Measurements from ENCODE around the gene CFAP77.

Gene CFAP77

GRCh38 chr9:132390966-132391365 lies 19.0 kb upstream of the CFAP77 start:
- no peaks in the 10 kb centered on the region for H3K4me1 ChIP-seq (ENCODE audit: insufficient read depth, insufficient read length)
- no peak for TF ChIP-seq YY1 (IDR thresholded peaks at IDR 0.05; ENCODE audit: insufficient read depth, insufficient read length)
- TF ChIP-seq SUZ12 (IDR thresholded peaks at IDR 0.05; ENCODE audit: extremely low read depth, insufficient read depth, insufficient read length): no peak
- TF ChIP-seq ZNF274 (IDR thresholded peaks at IDR 0.05; ENCODE audit: low read depth, low read length): no peak
- no peaks in the 10 kb centered on the region for H3K27me3 ChIP-seq (ENCODE audit: insufficient read depth, insufficient read length)
- DNase-seq (ENCODE audit: low read depth, low spot score): no peak
- no peak overlapping the region for H3K9ac ChIP-seq (ENCODE audit: insufficient read length, low read depth)
- H3K4me3 ChIP-seq (ENCODE audit: insufficient read length, low read depth): no peak overlapping the region
- no peaks in the 10 kb centered on the region for H3K9me3 ChIP-seq (ENCODE audit: insufficient read depth, low read length)
- peaks cover 93% of the 10 kb centered on the region for H3K36me3 ChIP-seq (ENCODE audit: insufficient read depth, insufficient read length, low read length)

DNA sequence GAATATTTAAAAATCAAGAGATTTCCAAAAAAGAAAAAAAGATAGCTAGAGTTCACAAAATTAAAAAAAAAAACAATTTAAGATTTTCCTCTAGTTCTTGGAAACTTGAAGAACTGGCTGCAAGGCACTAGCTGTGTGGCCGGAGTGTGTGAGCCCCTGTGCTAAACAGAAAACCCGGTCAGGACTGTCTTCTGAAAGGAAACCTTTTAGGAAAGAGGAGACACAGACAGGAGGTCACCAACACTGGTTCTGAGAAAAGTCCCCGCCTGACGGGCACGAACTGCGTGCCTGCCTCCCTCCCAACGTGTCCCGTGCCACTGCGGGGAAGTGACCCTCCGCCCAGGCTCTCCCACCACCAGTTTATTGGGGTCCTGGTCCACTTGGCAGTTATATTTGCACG lies 18.6 kb upstream of the CFAP77 start:
- no peak for TF ChIP-seq ZNF274 (IDR thresholded peaks at IDR 0.05; ENCODE audit: low read depth, low read length)
- TF ChIP-seq SUZ12 (IDR thresholded peaks at IDR 0.05; ENCODE audit: extremely low read depth, insufficient read depth, insufficient read length): no peak
- no peak for TF ChIP-seq YY1 (IDR thresholded peaks at IDR 0.05; ENCODE audit: insufficient read depth, insufficient read length)
- no peaks in the 10 kb centered on the region for H3K27me3 ChIP-seq (ENCODE audit: insufficient read depth, insufficient read length)
- H3K4me3 ChIP-seq (ENCODE audit: insufficient read length, low read depth): no peak overlapping the region
- H3K9me3 ChIP-seq (ENCODE audit: insufficient read depth, low read length): no peaks in the 10 kb centered on the region
- H3K36me3 ChIP-seq (ENCODE audit: insufficient read depth, insufficient read length, low read length): peaks cover 93% of the 10 kb centered on the region
- H3K9ac ChIP-seq (ENCODE audit: insufficient read length, low read depth): no peak overlapping the region
- no peak for DNase-seq (ENCODE audit: low read depth, low spot score)
- no peaks in the 10 kb centered on the region for H3K4me1 ChIP-seq (ENCODE audit: insufficient read depth, insufficient read length)

DNA sequence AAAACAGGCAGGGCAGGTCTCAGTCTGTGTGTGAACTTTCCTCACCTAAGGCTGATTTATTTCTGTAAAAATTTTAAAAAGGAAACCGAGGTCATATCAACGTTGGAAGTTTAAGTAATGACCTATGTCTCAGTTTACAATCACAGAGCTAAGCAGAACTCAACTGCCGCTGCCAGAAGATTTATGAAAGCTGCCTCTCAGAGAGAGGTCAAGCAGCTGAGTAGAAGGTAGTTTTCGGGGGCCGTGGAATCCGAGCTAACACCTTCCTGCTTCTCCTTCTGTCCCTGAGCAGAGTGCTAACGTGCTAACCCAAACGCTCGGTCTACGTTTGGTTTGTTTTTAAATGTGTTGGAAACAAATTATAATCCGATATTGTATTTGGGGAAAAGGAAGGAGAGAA lies 14.5 kb upstream of the CFAP77 start:
- peaks cover 94% of the 10 kb centered on the region for H3K36me3 ChIP-seq (ENCODE audit: insufficient read depth, insufficient read length, low read length)
- no peaks in the 10 kb centered on the region for H3K27me3 ChIP-seq (ENCODE audit: insufficient read depth, insufficient read length)
- no peak for DNase-seq (ENCODE audit: low read depth, low spot score)
- H3K9ac ChIP-seq (ENCODE audit: insufficient read length, low read depth): no peak overlapping the region
- no peak for TF ChIP-seq SUZ12 (IDR thresholded peaks at IDR 0.05; ENCODE audit: extremely low read depth, insufficient read depth, insufficient read length)
- TF ChIP-seq ZNF274 (IDR thresholded peaks at IDR 0.05; ENCODE audit: low read depth, low read length): no peak
- TF ChIP-seq YY1 (IDR thresholded peaks at IDR 0.05; ENCODE audit: insufficient read depth, insufficient read length): no peak
- H3K4me3 ChIP-seq (ENCODE audit: insufficient read length, low read depth): no peak overlapping the region
- no peaks in the 10 kb centered on the region for H3K4me1 ChIP-seq (ENCODE audit: insufficient read depth, insufficient read length)
- no peaks in the 10 kb centered on the region for H3K9me3 ChIP-seq (ENCODE audit: insufficient read depth, low read length)

GRCh38 chr9:132401824-132402223 lies 8.2 kb upstream of the CFAP77 start:
- no peak overlapping the region for H3K9ac ChIP-seq (ENCODE audit: insufficient read length, low read depth)
- no peaks in the 10 kb centered on the region for H3K4me1 ChIP-seq (ENCODE audit: insufficient read depth, insufficient read length)
- peaks cover 65% of the 10 kb centered on the region for H3K36me3 ChIP-seq (ENCODE audit: insufficient read depth, insufficient read length, low read length)
- TF ChIP-seq ZNF274 (IDR thresholded peaks at IDR 0.05; ENCODE audit: low read depth, low read length): no peak
- TF ChIP-seq YY1 (IDR thresholded peaks at IDR 0.05; ENCODE audit: insufficient read depth, insufficient read length): no peak
- TF ChIP-seq SUZ12 (IDR thresholded peaks at IDR 0.05; ENCODE audit: extremely low read depth, insufficient read depth, insufficient read length): no peak
- H3K4me3 ChIP-seq (ENCODE audit: insufficient read length, low read depth): no peak overlapping the region
- H3K27me3 ChIP-seq (ENCODE audit: insufficient read depth, insufficient read length): no peaks in the 10 kb centered on the region
- H3K9me3 ChIP-seq (ENCODE audit: insufficient read depth, low read length): no peaks in the 10 kb centered on the region
- DNase-seq (ENCODE audit: low read depth, low spot score): no peak

DNA sequence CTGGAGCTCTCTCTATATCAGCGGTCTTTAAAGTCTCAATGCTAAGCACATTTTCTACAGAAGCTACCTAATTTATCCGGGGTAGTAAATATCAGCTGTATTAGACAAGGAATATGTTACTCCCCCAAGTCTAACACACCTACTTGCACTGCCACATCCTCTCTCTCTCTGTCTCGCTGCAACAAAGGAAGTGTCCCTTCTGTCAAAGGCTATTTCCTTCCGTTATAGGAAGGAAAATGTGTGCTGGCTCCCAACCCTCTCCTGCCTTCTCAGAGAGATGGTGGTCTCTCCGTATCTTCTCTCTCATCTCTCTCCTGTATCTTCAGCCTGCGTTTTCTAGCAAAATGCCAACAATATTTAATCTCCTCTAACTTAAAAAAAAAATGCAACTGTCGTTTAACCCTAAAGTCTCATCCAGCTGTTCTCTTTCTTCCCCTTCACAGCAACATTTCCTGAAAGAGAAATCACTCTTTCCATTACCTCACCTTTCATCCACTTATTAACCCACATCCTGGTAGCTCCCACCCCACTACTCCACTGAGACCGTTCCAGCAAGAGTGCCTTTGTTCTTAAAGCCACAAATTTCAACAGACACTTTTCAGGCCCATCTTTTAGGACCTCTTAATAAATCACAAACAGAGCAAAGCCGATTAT lies 5.7 kb upstream of the CFAP77 start:
- H3K27me3 ChIP-seq (ENCODE audit: insufficient read depth, insufficient read length): peaks cover 23% of the 10 kb centered on the region
- no peak overlapping the region for H3K4me3 ChIP-seq (ENCODE audit: insufficient read length, low read depth)
- DNase-seq (ENCODE audit: low read depth, low spot score): no peak
- H3K36me3 ChIP-seq (ENCODE audit: insufficient read depth, insufficient read length, low read length): peaks cover 41% of the 10 kb centered on the region
- TF ChIP-seq ZNF274 (IDR thresholded peaks at IDR 0.05; ENCODE audit: low read depth, low read length) (no peak), SUZ12 (IDR thresholded peaks at IDR 0.05; ENCODE audit: extremely low read depth, insufficient read depth, insufficient read length) (no peak), YY1 (IDR thresholded peaks at IDR 0.05; ENCODE audit: insufficient read depth, insufficient read length) (no peak)
- no peak overlapping the region for H3K9ac ChIP-seq (ENCODE audit: insufficient read length, low read depth)
- peaks cover 3% of the 10 kb centered on the region for H3K4me1 ChIP-seq (ENCODE audit: insufficient read depth, insufficient read length)
- no peaks in the 10 kb centered on the region for H3K9me3 ChIP-seq (ENCODE audit: insufficient read depth, low read length)

- peak within 1 kb of the TSS; percentile 81 for H3K9ac ChIP-seq (ENCODE audit: insufficient read length, low read depth)
- H3K4me3 ChIP-seq (ENCODE audit: insufficient read length, low read depth): peak within 1 kb of the TSS; percentile 78
- no peak for TF ChIP-seq YY1 (IDR thresholded peaks at IDR 0.05; ENCODE audit: insufficient read depth, insufficient read length)
- no peak for TF ChIP-seq ZNF274 (IDR thresholded peaks at IDR 0.05; ENCODE audit: low read depth, low read length)
- TF ChIP-seq SUZ12 (IDR thresholded peaks at IDR 0.05; ENCODE audit: extremely low read depth, insufficient read depth, insufficient read length): no peak
- peaks cover 19% of the 10 kb centered on the region for H3K36me3 ChIP-seq (ENCODE audit: insufficient read depth, insufficient read length, low read length)
- no peaks in the 10 kb centered on the region for H3K9me3 ChIP-seq (ENCODE audit: insufficient read depth, low read length)
- peak; percentile 84 for DNase-seq (ENCODE audit: low read depth, low spot score)
- H3K4me1 ChIP-seq (ENCODE audit: insufficient read depth, insufficient read length): peaks cover 6% of the 10 kb centered on the region
- peaks cover 39% of the 10 kb centered on the region for H3K27me3 ChIP-seq (ENCODE audit: insufficient read depth, insufficient read length)
Measured at GRCh38 chr9:132406554-132407122, 3.4 kb upstream of the CFAP77 start, which contains the start of gene TTF1. Gene TTF1 (minus strand): TSS chr9:132406840. CDS start chr9:132402821, 4,019 bp downstream.

GRCh38 chr9:132407196-132407595 lies 2.8 kb upstream of the CFAP77 start:
- H3K36me3 ChIP-seq (ENCODE audit: insufficient read depth, insufficient read length, low read length): peaks cover 19% of the 10 kb centered on the region
- H3K9ac ChIP-seq (ENCODE audit: insufficient read length, low read depth): no peak overlapping the region
- TF ChIP-seq ZNF274 (IDR thresholded peaks at IDR 0.05; ENCODE audit: low read depth, low read length) (no peak), SUZ12 (IDR thresholded peaks at IDR 0.05; ENCODE audit: extremely low read depth, insufficient read depth, insufficient read length) (no peak), YY1 (IDR thresholded peaks at IDR 0.05; ENCODE audit: insufficient read depth, insufficient read length) (no peak)
- peaks cover 6% of the 10 kb centered on the region for H3K4me1 ChIP-seq (ENCODE audit: insufficient read depth, insufficient read length)
- no peak for DNase-seq (ENCODE audit: low read depth, low spot score)
- peaks cover 39% of the 10 kb centered on the region for H3K27me3 ChIP-seq (ENCODE audit: insufficient read depth, insufficient read length)
- no peaks in the 10 kb centered on the region for H3K9me3 ChIP-seq (ENCODE audit: insufficient read depth, low read length)
- H3K4me3 ChIP-seq (ENCODE audit: insufficient read length, low read depth): no peak overlapping the region

All from NT2/D1 (cell line).